GM10266 (cell line): ENCODE results near the gene TMEM19.

ENCODE experiments used
- DNase-seq: peaks from one replicate; pipeline ENCODE4 v3.0.0; 2012; ENCODE audit errors: extremely low spot score
- CTCF ChIP-seq: IDR thresholded peaks from 2 replicates; pipeline ENCODE4 v1.5.1; 2012; ENCODE audit warnings: mild to moderate bottlenecking, low read depth; ENCODE audit not compliant: control insufficient read depth, insufficient read depth; ENCODE audit errors: missing control alignments

The TMEM19 gene

GRCh38 chr12:71685914-71686657, at the start of gene TMEM19:
TMEM19 (plus strand) TSS chr12:71686082; CDS start chr12:71686681, 599 bp downstream.
- peak; percentile 84 for DNase-seq
- peak; percentile 60 for TF ChIP-seq CTCF

DNA sequence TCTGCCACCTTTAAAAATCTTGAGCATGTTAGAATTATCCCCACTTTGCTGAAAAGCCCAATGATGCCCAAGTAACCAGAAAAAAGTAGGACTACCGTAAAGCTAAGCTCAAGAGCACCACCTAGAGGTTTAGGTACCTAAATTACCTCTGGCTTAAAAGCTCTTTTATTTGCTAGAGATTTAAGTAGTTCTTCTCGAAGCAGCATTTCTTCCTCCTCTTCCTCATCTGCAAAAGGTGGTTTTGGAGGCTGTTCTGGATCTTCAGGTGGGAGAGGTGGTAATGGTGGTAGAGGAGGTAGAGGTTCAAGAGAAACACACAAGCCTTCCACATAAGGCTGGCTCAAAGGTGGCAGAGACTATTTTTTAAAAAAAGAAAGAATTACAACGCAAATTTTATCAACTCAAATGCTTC, 49.2 kb upstream of the TMEM19 start:
- DNase-seq: peak; percentile 29
- TF ChIP-seq CTCF: peak; percentile 65

- no peak for DNase-seq
Measured at GRCh38 chr12:71638499-71638898, 47.4 kb upstream of the TMEM19 start.

DNA sequence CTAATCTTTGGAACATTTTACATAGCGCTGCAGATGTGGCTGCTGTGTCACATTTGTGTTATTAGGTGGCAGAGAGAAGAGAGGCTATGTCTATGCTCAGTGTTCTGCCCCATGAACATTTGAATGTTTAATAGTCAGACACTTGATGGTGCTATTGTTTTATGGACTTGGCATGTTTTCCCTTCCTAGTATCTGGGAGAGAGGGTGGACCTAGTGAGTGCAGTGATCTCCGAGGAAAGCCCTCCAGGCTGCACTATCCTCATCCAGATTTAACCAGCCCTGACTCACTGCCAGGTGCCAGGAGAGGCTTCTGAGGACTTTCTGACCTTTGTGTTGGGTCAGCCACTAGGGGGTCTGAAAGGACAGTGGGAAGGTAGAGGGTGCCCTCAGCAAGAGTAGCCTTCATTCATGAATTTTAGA, 46.5 kb upstream of the TMEM19 start:
- TF ChIP-seq CTCF: peak; percentile 46

More at GRCh38 chr12:71638499-71638898, 47.4 kb upstream of the TMEM19 start:
- TF ChIP-seq CTCF: no peak

GRCh38 chr12:71640316-71640715, 45.6 kb upstream of the TMEM19 start:
- no peak for DNase-seq
- no peak for TF ChIP-seq CTCF

More for the DNA sequence above, 46.5 kb upstream of the TMEM19 start:
- no peak for DNase-seq

GRCh38 chr12:71641390-71641789, 44.5 kb upstream of the TMEM19 start:
- no peak for TF ChIP-seq CTCF
- no peak for DNase-seq

DNA sequence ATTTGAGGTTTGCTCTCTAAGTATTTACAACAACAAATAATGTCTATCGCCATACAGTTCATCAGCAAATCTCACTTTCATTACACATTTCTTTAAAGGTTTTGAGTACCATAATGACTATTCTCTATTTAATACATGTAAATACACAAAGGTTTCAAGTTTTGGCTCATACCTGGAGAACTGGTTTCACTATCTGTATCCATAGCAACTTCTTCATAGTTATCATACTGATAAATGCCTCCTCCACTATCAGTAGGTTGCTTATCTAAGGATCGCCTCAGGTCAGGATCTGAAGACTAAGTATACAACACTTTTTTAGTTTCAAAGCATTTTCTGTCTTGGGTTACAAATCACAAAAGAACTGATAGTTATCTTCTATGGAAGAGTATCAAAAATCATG, 43.6 kb upstream of the TMEM19 start:
- no peak for TF ChIP-seq CTCF
- no peak for DNase-seq
